GM21737 (cell line): Measurements from ENCODE around the gene ARMC2.
"Not testable (repeated sequence)": the region's sequence is repeated elsewhere in the genome, so short reads cannot be mapped to it uniquely, and the experiment has no call there.

Experiments used
- ATAC-seq: cut with Tn5 transposase; IDR thresholded peaks from one replicate; pipeline ENCODE4 v1.9.1; 2021; ENCODE audit warnings: mild to moderate bottlenecking, moderate library complexity; ENCODE audit not compliant: unreplicated experiment

The ARMC2 gene

GRCh38 chr6:108914235-108915022, 66.2 kb downstream of the ARMC2 start:
- no peak for ATAC-seq

GRCh38 chr6:108915258-108915657, 67.0 kb downstream of the ARMC2 start:
- no peak for ATAC-seq

- ATAC-seq: no peak
These were observed 67.9 kb downstream of the ARMC2 start for GRCh38 chr6:108916026-108916686.

GRCh38 chr6:108920751-108921150, 72.5 kb downstream of the ARMC2 start:
- ATAC-seq: no peak

- no peak for ATAC-seq
These were observed 73.5 kb downstream of the ARMC2 start for GRCh38 chr6:108921547-108922361.

- no peak for ATAC-seq
These were observed 74.3 kb downstream of the ARMC2 start for GRCh38 chr6:108922499-108922898.

- no peak for ATAC-seq
These were observed 79.7 kb downstream of the ARMC2 start for GRCh38 chr6:108927927-108928326.

GRCh38 chr6:108928650-108929049, 80.4 kb downstream of the ARMC2 start:
- no peak for ATAC-seq

- not testable (repeated sequence) for ATAC-seq
These were observed 82.9 kb downstream of the ARMC2 start for GRCh38 chr6:108931090-108931489.

GRCh38 chr6:108937170-108937569, 88.9 kb downstream of the ARMC2 start:
- no peak for ATAC-seq

GRCh38 chr6:108940741-108941140, 92.5 kb downstream of the ARMC2 start:
- no peak for ATAC-seq

- ATAC-seq: no peak
These were observed 93.1 kb downstream of the ARMC2 start for GRCh38 chr6:108941281-108941680.

- no peak for ATAC-seq
These were observed 93.6 kb downstream of the ARMC2 start for GRCh38 chr6:108941859-108942258.

GRCh38 chr6:108942556-108943492, 94.6 kb downstream of the ARMC2 start:
- no peak for ATAC-seq

- no peak for ATAC-seq
These were observed 95.8 kb downstream of the ARMC2 start for GRCh38 chr6:108944071-108944470.

GRCh38 chr6:108944707-108945680, 96.8 kb downstream of the ARMC2 start:
- no peak for ATAC-seq

GRCh38 chr6:108945681-108946159, 97.5 kb downstream of the ARMC2 start:
- ATAC-seq: no peak

GRCh38 chr6:108946695-108947094, 98.5 kb downstream of the ARMC2 start:
- ATAC-seq: no peak
